Endodermal cell (in vitro differentiated cells): ENCODE measurements around the gene VPS13D. TPM values are rescaled to one million over a fixed set of nuclear protein-coding genes. Genes with fewer than 3 reads are reported as not detected.
A peak's percentile ranks its signal among the peaks of the same experiment; 100 is the strongest.

Experiments
- DNase-seq: peaks from one replicate; pipeline ENCODE4 v3.0.0-alpha.2; 2017
- H3K27ac ChIP-seq: 2 replicates; pipeline ENCODE4 v1.5.1; 2013; ENCODE audit warnings: mild to moderate bottlenecking, low read depth, low read length, moderate library complexity
- H3K27me3 ChIP-seq: 2 replicates; pipeline ENCODE4 v1.6.1; 2013; ENCODE audit warnings: mild to moderate bottlenecking, low read length, moderate library complexity; ENCODE audit not compliant: insufficient read depth, control insufficient read depth, poor library complexity, severe bottlenecking
- H3K36me3 ChIP-seq: 2 replicates; pipeline ENCODE4 v1.7.0; 2013; ENCODE audit warnings: mild to moderate bottlenecking, low read length, moderate library complexity; ENCODE audit not compliant: control insufficient read depth, insufficient read depth
- H3K4me1 ChIP-seq: one replicate; pipeline ENCODE4 v1.7.0; 2013; ENCODE audit warnings: low read length; ENCODE audit not compliant: control insufficient read depth, insufficient read depth
- H3K4me3 ChIP-seq: 2 replicates; pipeline ENCODE4 v1.5.1; 2013; ENCODE audit warnings: mild to moderate bottlenecking, low read length, moderate library complexity
- H3K9ac ChIP-seq: 2 replicates; pipeline ENCODE4 v1.6.1; 2013; ENCODE audit warnings: mild to moderate bottlenecking, low read length, moderate library complexity; ENCODE audit not compliant: poor library complexity, severe bottlenecking; ENCODE audit errors: extremely low read depth
- H3K9me3 ChIP-seq: 2 replicates; pipeline ENCODE4 v1.6.1; 2013; ENCODE audit warnings: mild to moderate bottlenecking, low read length, moderate library complexity; ENCODE audit not compliant: control insufficient read depth
- H3K27ac Mint-ChIP-seq: 2 replicates; pipeline ENCODE4 v1.8.0; 2020; ENCODE audit warnings: mixed read lengths
- H3K27me3 Mint-ChIP-seq: 2 replicates; pipeline ENCODE4 v1.8.0; 2021; ENCODE audit warnings: mild to moderate bottlenecking, mixed read lengths; ENCODE audit not compliant: insufficient read depth
- H3K36me3 Mint-ChIP-seq: 2 replicates; pipeline ENCODE4 v1.8.0; 2020; ENCODE audit warnings: low read depth, mixed read lengths
- H3K4me1 Mint-ChIP-seq: 2 replicates; pipeline ENCODE4 v1.8.0; 2020; ENCODE audit warnings: mixed read lengths
- H3K4me3 Mint-ChIP-seq: 2 replicates; pipeline ENCODE4 v1.8.0; 2020; ENCODE audit warnings: mild to moderate bottlenecking, moderate library complexity, mixed read lengths
- H3K9me3 Mint-ChIP-seq: 2 replicates; pipeline ENCODE4 v1.8.0; 2020; ENCODE audit warnings: mild to moderate bottlenecking, mixed read lengths
- CTCF ChIP-seq: fragments of 200-600 bp; sonication (generic); conservative IDR thresholded peaks from 2 replicates; pipeline ENCODE4 v1.5.0; 2021; ENCODE audit warnings: antibody characterized with exemption, mild to moderate bottlenecking
- WGBS, 2 experiments: methylation state at CpG; one replicate each; pipeline versions ENCODE4 v1.1.5 to v1.1.7; 2013; ENCODE audit warnings: missing lambda C conversion rate in 2 of 2, mixed read lengths in 1 of 2; ENCODE audit not compliant: insufficient coverage in 1 of 2, insufficient read length in 1 of 2; 5-methylcytosine and 5-hydroxymethylcytosine counted together
- total RNA-seq, 2 donors: library from RNA; stranded (reverse); fragmentation: NEBNext Ultra II Directional in 1 of 2; extraction: Animal tissue kit (Norgen Biotek cat#: 25700) in 1 of 2; gene quantifications; 2 replicates in 1 of 2; 3 replicates in 1 of 2; pipeline ENCODE4 v1.2.1, GENCODE V29; 2021

The VPS13D gene
- total RNA-seq, 2 donors from 2014 or later = 32.5 to 36.7 TPM

GRCh38 chr1:12246584-12246983 lies 16.8 kb downstream of the VPS13D start:
- peaks cover 54% of the 10 kb centered on the region for H3K36me3 ChIP-seq
- Mint-ChIP-seq H3K36me3 (peaks cover 51% of the 10 kb centered on the region), H3K27ac (no peak overlapping the region), H3K4me1 (peaks cover 1% of the 10 kb centered on the region), H3K27me3 (no peaks in the 10 kb centered on the region), H3K9me3 (no peaks in the 10 kb centered on the region), H3K4me3 (no peak overlapping the region)
- no peaks in the 10 kb centered on the region for H3K9me3 ChIP-seq
- H3K27me3 ChIP-seq = no peaks in the 10 kb centered on the region
- no peak overlapping the region for H3K27ac ChIP-seq
- H3K9ac ChIP-seq = no peak overlapping the region
- H3K4me3 ChIP-seq = no peak overlapping the region
- no peak for TF ChIP-seq CTCF
- 92 to 95% methylated on average over 6 of the region's 6 CpGs for WGBS, 2 experiments
- H3K4me1 ChIP-seq = no peaks in the 10 kb centered on the region
- DNase-seq = no peak

DNA sequence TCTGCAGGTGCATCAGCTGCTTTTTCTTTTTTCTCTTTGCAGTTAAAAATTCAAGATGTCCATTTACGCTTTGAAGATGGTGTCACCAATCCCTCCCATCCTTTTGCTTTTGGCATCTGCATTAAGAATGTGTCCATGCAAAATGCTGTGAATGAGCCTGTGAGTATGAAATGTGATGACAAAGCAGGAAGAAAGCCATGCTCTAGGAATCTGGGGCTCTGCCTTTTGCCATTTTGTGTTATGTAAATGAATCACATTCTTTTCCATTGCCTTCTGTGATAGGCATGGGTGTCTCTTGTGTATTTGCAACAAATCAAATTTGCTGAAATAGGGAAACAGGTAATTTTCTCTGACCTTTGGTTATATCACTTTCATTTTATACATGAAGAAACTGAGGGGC lies 19.4 kb downstream of the VPS13D start:
- Histone ChIP-seq H3K4me1 (no peaks in the 10 kb centered on the region), H3K9ac (no peak overlapping the region), H3K9me3 (no peaks in the 10 kb centered on the region), H3K27ac (no peak overlapping the region), H3K4me3 (no peak overlapping the region), H3K36me3 (peaks cover 58% of the 10 kb centered on the region), H3K27me3 (no peaks in the 10 kb centered on the region)
- DNase-seq = no peak
- Mint-ChIP-seq H3K4me1 (peaks cover 1% of the 10 kb centered on the region), H3K27me3 (no peaks in the 10 kb centered on the region), H3K36me3 (peaks cover 56% of the 10 kb centered on the region), H3K9me3 (no peaks in the 10 kb centered on the region), H3K27ac (peak overlapping the region; percentile 62), H3K4me3 (no peak overlapping the region)
- WGBS, 2 experiments = 88% methylated on average over 1 of the region's 1 CpG
- no peak for TF ChIP-seq CTCF

GRCh38 chr1:12249748-12250147 lies 19.9 kb downstream of the VPS13D start:
- Histone ChIP-seq H3K27ac (no peak overlapping the region), H3K27me3 (no peaks in the 10 kb centered on the region), H3K36me3 (peaks cover 52% of the 10 kb centered on the region), H3K4me1 (no peaks in the 10 kb centered on the region), H3K9me3 (no peaks in the 10 kb centered on the region), H3K9ac (no peak overlapping the region), H3K4me3 (no peak overlapping the region)
- no peak for TF ChIP-seq CTCF
- Mint-ChIP-seq H3K9me3 (no peaks in the 10 kb centered on the region), H3K27me3 (no peaks in the 10 kb centered on the region), H3K36me3 (peaks cover 54% of the 10 kb centered on the region), H3K4me1 (peaks cover 1% of the 10 kb centered on the region), H3K27ac (peak overlapping the region; percentile 62), H3K4me3 (no peak overlapping the region)
- 88 to 96% methylated on average over 5 to 6 of the region's 6 CpGs for WGBS, 2 experiments
- no peak for DNase-seq
